GM18867 (cell line): ENCODE results near the gene OR52E2.

Experiments used
- ATAC-seq: cut with Tn5 transposase; IDR thresholded peaks from one replicate; pipeline ENCODE4 v1.9.1; 2021; ENCODE audit warnings: mild to moderate bottlenecking, moderate library complexity; ENCODE audit not compliant: unreplicated experiment

The OR52E2 gene

DNA sequence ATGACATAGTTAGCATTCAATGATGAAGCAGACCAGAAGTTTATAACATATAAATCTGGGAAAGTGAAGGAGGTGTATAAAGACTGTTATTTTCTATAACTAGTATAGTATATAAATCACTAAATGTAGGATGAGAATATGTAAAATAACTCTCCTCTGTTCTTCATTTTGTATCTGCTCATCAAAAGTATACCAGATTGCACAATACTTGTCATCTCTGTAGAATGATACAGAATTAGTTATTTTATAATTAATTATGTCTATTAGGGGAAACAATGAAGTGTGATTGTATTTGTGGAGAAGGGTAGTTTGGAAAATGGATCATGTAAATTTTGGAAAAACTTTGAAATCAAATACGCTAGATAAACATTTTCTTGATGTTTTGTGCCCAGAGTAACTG lies 46.4 kb downstream of the OR52E2 start:
- no peak for ATAC-seq

DNA sequence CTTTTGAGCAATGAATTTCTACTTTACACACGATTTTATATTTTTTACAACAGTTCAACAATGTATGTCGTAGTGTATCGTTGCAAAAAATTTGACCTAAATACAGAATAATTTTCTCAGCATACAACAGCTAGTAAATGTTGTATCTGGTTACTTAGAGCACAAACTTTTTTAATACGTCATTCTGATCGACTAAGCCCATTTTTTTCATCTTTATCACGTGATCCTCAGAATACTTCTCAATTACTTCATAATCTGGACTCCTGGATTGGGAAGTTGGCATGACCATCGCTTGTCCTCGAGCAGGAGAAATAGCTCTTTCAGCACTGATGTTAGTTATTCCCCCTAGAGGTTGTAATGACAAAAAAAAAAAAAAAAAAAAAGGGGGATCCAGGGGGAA lies 48.2 kb downstream of the OR52E2 start:
- ATAC-seq, result no peak
